ENCODE data around the gene SRSF10.
A peak's percentile ranks its signal among the peaks of the same experiment; 100 is the strongest.
"Not testable (repeated sequence)": the region's sequence is repeated elsewhere in the genome, so short reads cannot be mapped to it uniquely, and the experiment has no call there.

The SRSF10 gene

DNA sequence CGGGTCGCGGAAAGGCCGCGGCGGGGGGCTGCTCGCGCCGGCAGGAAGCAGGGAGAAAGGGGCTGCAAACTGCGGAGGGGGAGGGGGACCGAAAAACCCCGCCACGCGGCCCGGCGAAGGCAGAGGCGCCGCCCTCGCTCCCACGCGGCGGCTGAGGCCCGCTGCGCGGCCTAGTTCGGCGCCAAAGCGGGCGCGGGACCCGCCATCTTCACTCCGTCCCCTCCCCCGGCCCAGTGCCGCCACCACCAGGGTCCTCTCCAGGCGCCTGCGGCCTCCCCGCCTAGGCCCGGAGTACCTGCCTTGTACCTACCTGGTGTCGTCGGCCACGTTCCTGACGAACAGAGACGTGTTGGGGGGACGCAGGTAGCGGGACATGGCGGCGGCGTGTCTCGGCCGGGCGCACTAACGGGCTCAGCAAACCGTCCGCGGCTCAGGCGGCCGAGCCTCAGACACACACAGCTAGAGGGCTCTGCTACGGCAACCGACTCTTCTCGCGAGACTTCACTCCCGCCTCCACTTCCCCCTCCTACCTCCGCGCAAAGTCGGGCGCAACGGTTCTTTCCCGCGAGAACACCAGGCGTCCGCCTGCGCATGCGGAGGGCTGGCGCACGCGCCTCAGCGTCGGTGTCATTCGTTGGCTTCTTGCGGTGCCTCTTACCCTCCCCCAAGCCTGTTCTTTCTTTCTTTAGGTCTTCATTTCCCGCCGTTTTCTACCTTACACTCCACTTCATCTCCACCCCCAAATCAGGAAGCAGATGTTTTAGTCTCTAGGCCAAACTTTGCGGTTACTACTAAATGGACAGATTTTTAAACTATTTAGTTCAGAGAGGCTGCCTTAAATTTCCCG lies at the start of gene SRSF10:
Gene SRSF10, minus strand, starts transcription at position 447 of the 847 bp plus-strand sequence. Its CDS starts 72 bp downstream, at position 375.
- peak; percentile 91 for DNase-seq

DNA sequence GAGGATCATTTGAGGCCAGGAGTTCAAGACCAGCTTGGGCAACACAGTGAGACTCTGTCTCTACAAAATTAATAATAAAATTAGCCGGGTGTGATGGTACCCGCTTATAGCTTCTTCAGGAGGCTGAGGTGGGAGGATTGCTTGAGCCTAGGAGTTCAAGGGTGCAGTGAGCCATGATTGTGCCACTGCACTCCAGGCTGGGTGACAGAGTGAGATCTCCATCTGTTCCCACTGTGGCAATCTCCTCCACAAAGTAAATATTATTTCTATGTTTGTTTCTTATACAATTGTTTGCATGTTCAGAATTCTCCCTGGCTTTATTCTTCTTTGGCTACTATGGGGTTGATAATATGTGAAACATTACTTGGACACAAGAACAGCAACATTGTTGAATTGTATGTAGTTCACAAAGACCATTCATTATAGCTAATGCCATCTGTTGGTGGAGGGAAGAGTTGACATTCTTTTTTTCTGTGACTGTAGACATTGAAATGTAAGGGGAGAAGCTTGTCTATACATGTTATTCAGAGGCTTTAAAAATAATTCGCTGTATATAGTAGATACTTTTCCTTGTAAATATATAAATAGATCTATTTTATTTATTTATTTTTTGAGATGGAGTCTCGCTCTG lies 47.8 kb upstream of the SRSF10 start:
- peak; percentile 11 for DNase-seq

DNA sequence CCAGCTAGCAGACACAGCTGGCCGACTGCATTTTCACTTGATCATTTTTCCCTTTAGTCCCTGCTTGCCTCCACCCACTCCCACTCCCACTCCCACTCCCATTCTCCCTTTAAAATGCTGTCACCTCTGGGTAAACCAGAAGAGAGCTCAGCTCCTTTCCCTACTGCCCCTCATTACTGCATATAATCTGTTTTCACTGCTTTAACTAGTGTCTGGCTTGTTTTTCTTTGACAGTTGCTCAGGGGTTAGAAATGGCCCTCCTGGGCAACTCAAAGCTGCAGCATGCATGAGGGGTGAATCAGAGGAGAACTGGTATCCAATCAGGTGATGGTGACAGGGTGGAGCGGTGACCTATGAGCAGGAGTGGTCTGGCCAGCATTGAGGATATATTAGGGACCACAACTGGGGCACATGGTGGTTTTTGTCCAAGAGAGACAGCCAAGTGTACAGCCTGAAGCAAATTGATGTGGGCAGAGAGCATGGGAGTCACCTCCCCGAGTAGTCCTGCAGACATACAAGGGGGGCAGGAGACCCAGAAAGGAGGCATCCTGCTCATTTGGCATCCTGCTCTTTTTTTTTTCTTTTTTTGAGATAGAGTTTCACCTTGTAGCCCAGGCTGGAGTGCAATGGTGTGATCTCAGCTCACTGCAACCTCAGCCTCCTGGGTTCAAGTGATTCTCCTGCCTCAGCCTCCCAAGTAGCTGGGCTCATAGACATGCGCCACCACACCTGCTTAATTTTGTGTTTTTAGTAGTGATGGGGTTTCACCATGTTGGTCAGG lies 42.6 kb upstream of the SRSF10 start:
- no peak for DNase-seq

DNA sequence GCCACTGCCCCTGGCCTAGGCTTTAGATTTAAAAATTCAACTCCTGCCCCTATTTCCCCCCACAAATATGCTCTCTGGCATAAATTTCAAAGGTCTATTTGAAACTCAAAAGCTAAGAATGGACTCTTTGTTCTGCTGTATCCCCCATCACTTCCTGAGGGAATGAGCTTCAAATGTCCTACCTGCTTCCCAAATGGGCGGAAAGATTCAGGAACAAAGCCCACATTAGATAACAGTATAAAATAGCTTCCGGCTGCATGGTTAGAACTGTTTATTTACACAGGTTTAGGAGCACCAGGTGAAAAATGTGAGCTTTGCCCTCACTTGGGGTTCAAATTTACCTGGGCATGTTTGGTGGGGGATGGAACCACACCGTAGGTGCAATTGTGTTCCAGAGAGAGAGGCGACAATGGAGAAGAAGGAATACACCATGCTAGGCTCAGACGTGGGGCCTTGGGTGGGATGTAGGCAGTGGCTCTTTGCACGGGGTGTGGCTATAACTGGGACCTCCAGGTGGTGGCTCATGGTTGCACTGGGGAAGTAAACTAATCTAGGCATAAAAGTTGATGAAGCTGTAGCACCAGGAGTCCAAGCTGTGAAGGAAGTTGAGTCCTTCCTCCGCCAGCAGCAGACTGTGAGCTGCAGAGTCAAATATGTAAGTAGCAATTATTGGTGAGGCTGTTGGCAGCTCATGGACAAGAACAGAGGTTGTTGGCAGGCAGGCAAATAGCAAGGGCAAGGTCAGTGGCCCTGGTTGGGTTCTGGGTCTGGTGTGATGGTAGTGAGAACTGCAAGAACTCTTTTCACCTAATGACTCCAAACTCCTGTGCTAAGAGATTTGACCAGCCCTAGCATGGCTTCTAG lies 41.5 kb upstream of the SRSF10 start:
- no peak for DNase-seq

- no peak for DNase-seq
These were observed 40.3 kb upstream of the SRSF10 start for GRCh38 chr1:24020470-24020869.

- DNase-seq, result no peak
These were observed 39.9 kb upstream of the SRSF10 start for GRCh38 chr1:24020025-24020424.

DNA sequence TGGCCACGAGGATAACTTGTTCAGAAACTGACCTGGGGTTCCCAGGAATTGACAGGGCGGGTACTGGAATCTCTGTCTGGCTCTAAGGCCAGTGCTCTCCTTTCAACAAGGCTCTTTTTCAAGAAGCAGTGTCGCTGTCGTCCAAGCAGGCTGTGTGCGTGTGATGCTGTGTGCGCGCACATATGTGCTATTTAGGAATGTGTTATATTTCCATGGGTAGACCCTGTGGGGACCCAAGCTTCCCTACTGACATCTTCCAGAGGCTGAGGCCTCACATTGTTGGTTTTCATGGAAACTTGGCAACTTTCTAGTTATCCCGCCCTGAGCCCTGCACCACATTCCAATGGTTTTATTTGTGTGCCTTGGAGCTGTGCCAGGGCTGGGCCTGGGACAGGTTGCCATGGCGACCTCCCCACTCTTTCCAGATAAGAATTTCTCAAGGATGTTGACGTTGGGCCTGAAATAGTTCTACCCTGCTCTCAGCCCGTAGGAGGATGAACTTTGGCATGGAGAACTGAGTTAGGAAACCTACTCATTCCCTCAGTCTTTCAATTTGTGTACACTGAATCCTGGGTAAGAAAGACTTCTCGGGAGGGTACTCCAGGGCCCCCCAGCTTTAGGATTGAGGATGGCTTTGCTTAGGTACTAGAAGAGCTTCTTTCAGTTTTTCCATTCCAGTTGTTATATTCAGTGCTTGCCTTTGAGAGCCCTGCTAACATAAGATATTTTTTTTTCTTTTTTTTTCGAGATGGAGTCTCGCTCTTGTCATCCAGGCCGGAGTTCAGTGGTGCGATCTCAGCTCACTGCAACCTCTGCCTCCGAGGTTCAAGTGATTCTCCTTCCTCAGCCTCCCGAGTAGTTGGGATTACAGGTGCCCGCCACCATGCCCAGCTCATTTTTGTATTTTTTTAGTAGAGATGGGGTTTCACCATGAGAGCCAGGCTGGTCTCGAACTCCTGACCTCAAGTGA lies 38.8 kb upstream of the SRSF10 start:
- DNase-seq, result no peak

- DNase-seq, result no peak
These were observed 35.4 kb upstream of the SRSF10 start for GRCh38 chr1:24015221-24016210.

GRCh38 chr1:24012878-24013277 lies 32.8 kb upstream of the SRSF10 start:
- DNase-seq, result not testable (repeated sequence)

GRCh38 chr1:24010650-24011049 lies 30.5 kb upstream of the SRSF10 start:
- no peak for DNase-seq

- DNase-seq, result no peak
These were observed 29.3 kb upstream of the SRSF10 start for GRCh38 chr1:24009406-24009805.

DNA sequence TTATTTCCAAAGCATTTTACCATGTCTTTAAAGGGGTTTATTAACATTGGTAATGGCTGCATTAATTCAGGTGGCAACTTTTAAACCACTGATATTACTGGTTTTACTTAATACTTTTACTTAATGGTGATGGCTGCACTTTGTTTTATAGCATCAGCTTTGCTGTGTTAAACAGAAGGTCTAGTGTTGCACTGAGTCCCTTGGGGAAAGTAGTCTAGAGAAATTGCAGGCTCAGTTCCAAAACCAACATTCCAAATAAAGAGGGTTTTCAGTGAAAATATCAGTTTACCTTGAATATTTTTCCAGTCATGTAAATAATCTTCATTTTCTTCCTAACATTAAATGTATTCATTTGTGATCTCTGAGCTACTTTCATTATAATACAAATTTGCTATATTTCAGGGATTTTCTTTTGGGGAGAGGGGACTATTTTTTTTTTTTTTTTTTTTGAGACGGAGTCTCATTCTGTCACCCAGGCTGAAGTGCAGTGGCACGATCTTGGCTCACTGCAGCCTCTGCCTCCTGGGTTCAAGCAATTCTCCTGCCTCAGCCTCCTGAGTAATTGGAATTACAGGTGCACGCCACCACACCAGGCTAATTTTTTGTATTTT lies 28.6 kb upstream of the SRSF10 start:
- not testable (repeated sequence) for DNase-seq

DNA sequence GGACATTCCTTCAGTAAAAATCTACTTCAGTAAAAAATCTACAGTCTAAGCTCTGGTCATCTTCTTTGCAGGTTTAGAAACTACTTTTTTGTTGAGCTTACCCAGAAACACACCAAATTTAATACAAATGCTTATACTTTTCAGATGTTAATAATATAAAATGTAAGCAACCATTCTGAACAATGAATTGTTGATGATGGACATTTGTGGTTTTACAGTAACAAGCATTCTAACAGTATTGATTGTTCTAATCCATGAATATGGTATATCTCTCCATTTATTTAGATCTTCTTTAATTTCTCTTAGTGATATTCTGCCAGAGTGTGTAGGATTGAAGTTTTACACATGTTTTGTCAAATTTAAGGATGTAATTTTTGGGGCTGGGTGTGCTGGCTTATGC lies 27.0 kb upstream of the SRSF10 start:
- DNase-seq, result no peak

DNA sequence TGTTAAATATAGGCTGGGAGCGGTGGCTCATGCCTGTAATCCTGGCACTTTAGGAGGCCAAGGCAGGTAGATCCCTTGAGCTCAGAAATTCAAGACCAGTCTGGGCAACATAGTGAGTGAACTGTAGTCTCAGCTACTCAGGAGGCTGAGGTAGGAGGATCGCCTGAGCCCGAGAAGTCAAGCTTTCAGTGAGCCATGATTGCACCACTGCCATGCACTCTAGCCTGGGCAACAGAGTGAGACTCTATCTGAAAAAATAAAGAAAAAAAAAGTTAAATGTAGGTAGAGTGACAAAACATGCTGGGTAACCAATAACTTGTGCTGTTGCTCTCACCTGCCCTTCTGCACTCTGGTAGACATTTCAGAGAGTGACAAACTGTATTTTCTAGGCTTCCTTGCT lies 25.0 kb upstream of the SRSF10 start:
- DNase-seq, result no peak

DNA sequence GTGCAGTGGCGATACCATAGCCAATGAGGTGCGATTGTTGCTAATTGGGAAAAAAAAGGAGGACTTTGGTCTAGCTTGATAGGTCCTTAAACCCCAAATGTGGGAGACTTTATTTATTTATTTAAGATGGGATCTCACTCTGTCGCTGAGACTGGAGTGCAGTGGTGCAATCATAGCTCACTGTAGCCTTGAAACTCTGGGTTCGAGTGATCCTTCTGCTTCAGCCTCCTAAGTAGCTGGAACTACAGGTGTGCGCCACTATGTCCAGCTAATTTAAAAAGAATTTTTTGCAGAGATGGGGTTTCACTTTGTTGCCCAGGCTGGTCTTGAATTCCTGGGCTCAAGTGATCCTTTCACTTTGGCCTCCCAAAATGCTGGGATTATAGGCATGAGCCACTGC lies 24.0 kb upstream of the SRSF10 start:
- no peak for DNase-seq

DNA sequence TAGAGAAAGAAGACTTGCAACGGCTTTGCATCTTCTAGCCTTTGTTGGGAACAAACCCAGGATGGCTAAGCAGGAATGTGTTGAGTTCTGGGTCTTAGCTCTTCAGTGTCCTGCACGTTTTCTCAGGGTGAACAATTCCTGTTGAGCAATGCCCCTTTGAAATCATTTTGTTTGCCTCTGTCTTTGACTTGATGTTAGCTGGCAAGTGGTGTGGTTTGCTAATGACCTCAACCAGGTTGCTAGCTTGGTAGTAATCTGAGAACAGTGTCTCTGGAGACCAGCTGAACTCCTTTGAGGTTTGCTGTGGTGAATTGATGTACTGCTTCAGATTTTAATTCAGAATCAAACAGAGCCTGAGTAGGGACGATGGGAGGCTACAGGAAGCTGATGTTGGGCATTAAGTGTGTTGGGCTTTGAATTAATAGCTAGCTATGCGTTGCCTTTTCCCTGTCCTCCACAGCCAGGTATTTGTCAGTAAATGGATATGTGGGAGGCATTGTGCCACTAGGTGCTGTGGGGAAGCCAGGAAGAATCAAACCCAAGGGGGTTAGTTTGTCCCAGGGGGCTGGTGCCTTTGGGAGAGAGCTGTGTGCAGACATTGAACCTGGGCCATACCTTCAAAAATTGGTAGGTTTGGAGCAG lies 23.3 kb upstream of the SRSF10 start:
- no peak for DNase-seq

- DNase-seq, result no peak
These were observed 22.6 kb upstream of the SRSF10 start for GRCh38 chr1:24002695-24003094.

DNA sequence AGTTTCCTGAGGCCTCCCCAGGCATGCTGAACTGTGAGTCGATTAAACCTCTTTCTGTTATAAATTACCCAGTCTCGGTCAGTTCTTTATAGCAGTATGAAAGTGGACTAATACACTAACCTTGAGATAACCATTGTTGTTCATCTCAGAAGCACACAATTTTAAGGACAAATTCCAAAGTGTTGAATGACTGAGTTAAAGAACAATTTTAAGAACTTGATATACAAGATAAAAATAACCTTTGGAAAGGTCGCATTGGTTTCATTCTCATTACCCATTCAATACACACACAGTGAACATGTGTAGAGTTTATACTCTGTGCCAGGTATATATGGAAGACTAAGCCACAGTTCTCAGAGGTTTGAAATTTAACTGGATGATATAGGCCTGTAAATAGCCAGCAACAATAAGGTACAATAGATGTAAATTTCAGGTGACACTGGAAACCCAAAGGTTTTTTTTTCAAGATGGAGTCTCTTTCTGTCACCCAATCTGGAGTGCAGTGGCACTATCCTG lies 19.1 kb upstream of the SRSF10 start:
- DNase-seq, result no peak

DNA sequence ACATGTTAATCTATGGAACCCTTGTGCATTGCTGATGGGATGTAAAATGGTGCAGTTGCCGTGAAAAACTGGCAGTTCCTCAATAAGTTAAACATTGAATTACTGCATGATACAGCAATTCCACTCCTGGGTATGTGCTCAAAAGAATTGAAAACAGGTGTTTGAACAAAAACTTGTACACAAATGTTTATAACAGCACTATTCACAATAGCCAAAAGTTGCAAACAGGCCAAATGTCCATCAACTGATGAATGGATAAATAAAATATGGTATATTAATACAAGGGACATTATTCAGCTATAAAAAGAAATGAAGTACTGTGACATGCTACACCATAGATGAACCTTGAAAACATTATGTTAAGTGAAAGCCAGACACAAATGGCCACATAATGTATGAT lies 17.7 kb upstream of the SRSF10 start:
- DNase-seq, result no peak
